ENCODE measurements around the gene AOPEP.
"Not testable (repeated sequence)": the region's sequence is repeated elsewhere in the genome, so short reads cannot be mapped to it uniquely, and the experiment has no call there.

DNA sequence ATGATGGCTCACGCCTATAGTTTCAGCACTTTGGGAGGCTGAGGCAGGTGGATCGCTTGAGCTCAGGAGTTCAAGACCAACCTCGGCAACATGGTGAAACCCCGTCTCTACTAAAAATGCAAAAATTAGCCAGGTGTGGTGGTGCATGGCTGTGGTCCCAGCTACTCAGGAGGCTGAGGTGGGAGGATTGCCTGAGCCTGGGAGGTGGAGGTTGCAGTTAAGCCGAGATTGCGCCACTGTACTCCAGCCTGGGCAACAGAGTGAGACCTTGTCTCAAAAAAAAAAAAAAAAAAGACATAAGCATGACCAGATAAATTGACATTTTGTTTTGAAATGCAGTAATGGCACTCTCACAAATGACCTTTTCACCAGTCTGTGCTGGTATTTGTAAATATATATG is 294.1 kb downstream of the AOPEP start:
- TF ChIP-seq, protein P1, sequence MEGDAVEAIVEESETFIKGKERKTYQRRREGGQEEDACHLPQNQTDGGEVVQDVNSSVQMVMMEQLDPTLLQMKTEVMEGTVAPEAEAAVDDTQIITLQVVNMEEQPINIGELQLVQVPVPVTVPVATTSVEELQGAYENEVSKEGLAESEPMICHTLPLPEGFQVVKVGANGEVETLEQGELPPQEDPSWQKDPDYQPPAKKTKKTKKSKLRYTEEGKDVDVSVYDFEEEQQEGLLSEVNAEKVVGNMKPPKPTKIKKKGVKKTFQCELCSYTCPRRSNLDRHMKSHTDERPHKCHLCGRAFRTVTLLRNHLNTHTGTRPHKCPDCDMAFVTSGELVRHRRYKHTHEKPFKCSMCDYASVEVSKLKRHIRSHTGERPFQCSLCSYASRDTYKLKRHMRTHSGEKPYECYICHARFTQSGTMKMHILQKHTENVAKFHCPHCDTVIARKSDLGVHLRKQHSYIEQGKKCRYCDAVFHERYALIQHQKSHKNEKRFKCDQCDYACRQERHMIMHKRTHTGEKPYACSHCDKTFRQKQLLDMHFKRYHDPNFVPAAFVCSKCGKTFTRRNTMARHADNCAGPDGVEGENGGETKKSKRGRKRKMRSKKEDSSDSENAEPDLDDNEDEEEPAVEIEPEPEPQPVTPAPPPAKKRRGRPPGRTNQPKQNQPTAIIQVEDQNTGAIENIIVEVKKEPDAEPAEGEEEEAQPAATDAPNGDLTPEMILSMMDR (IDR thresholded peaks at IDR 0.05): not testable (repeated sequence)
- TF ChIP-seq POLR2AphosphoS5 (IDR thresholded peaks at IDR 0.05; ENCODE audit: low read depth, low read length): not testable (repeated sequence)

Data from Panc1 (cell line).